Activated CD4-positive, alpha-beta memory T cell treated with anti-CD3 and anti-CD28 coated beads for 36 hours (primary cell): ENCODE measurements around the gene EPHB3. TPM values are rescaled to one million over a fixed set of nuclear protein-coding genes. Genes with fewer than 3 reads are reported as not detected.

Experiments
- CTCF ChIA-PET: fragments of 350-600 bp; sonication (Branson Sonifier 250); formaldehyde crosslinking; loops from one replicate; lab custom pipeline; 2021; ENCODE audit warnings: antibody characterized with exemption, inconsistent platforms; lab: Charles Lee
- POLR2A ChIA-PET: fragments of 350-600 bp; sonication (Branson Sonifier 250); formaldehyde crosslinking; loops from one replicate; lab custom pipeline; 2021; ENCODE audit warnings: antibody characterized with exemption; lab: Charles Lee
- DNase-seq: peaks from one replicate; pipeline ENCODE4 v3.0.0-alpha.2; 2020
- H3K27ac Mint-ChIP-seq: one replicate; pipeline ENCODE4 v1.8.0; 2021; ENCODE audit warnings: mixed read lengths
- H3K27me3 Mint-ChIP-seq: one replicate; pipeline ENCODE4 v1.8.0; 2021; ENCODE audit warnings: mixed read lengths
- H3K36me3 Mint-ChIP-seq: one replicate; pipeline ENCODE4 v1.8.0; 2021; ENCODE audit warnings: mixed read lengths
- H3K4me1 Mint-ChIP-seq: one replicate; pipeline ENCODE4 v1.8.0; 2021; ENCODE audit warnings: low read depth, mixed read lengths
- H3K4me3 Mint-ChIP-seq: one replicate; pipeline ENCODE4 v1.8.0; 2021; ENCODE audit warnings: mild to moderate bottlenecking, mixed read lengths
- H3K9me3 Mint-ChIP-seq: one replicate; pipeline ENCODE4 v1.8.0; 2021; ENCODE audit warnings: mixed read lengths
- intact Hi-C: fragments of 100-400 bp; cut with micrococcal nuclease; formaldehyde crosslinking; loops from one replicate; pipeline ENCODE4 v1.15.1; 2023
- total RNA-seq, 2 experiments: library from RNA; stranded (reverse); gene quantifications; one replicate each; pipeline ENCODE4 v1.2.3, GENCODE V29; 2021

EPHB3 gene
- total RNA-seq, result under 1 TPM in 1 of 2 experiments, not detected in 1; 0.07 TPM

- Mint-ChIP-seq H3K4me3 (peak within 1 kb of the TSS; percentile 49), H3K9me3 (no peaks in the 10 kb centered on the region), H3K27me3 (peaks cover 15% of the 10 kb centered on the region), H3K4me1 (peaks cover 31% of the 10 kb centered on the region), H3K36me3 (no peaks in the 10 kb centered on the region), H3K27ac (peak within 1 kb of the TSS; percentile 0)
- DNase-seq, result peak; percentile 96
- CTCF ChIA-PET, result interaction anchor here (0.5 to 3.2 kb wide), 62 partner anchors 9 to 618 kb away, joined by 3 to 33 read pairs (median 4); partner anchors contain the start of genes MAGEF1 and VPS8
- POLR2A ChIA-PET, result interaction anchor here (0.7 to 1.7 kb wide), 2 partner anchors 75 to 150 kb away, joined by 3 to 4 read pairs; partner anchors contain the start of gene MAGEF1
- intact Hi-C loops, result loop anchor here (1.0 kb wide), 5 partner anchors 151 to 250 kb away; partner anchors contain the start of gene MAGEF1
These were observed at the start of gene EPHB3 for GRCh38 chr3:184561061-184561912. EPHB3 (plus strand) TSS chr3:184561785; CDS start chr3:184562236, 451 bp downstream.

- Mint-ChIP-seq H3K4me3 (no peak overlapping the region), H3K9me3 (no peaks in the 10 kb centered on the region), H3K36me3 (no peaks in the 10 kb centered on the region), H3K4me1 (peaks cover 8% of the 10 kb centered on the region), H3K27ac (no peak overlapping the region), H3K27me3 (peaks cover 43% of the 10 kb centered on the region)
- CTCF ChIA-PET, result interaction anchor here (0.6 to 6.4 kb wide), 15 partner anchors 10 to 617 kb away, joined by 3 to 89 read pairs (median 11); no protein-coding TSS in a partner anchor
- POLR2A ChIA-PET, result no interaction called here
- no peak for DNase-seq
- intact Hi-C loops, result loop anchor here (2.0 to 5.0 kb wide), 3 partner anchors 28 to 95 kb away; no protein-coding TSS in a partner anchor
These were observed 49.0 kb upstream of the EPHB3 start for GRCh38 chr3:184512621-184513020.

- Mint-ChIP-seq H3K9me3 (no peaks in the 10 kb centered on the region), H3K27me3 (peaks cover 46% of the 10 kb centered on the region), H3K4me3 (peak overlapping the region; percentile 39), H3K4me1 (peaks cover 8% of the 10 kb centered on the region), H3K36me3 (no peaks in the 10 kb centered on the region), H3K27ac (no peak overlapping the region)
- POLR2A ChIA-PET, result interaction anchor here (0.7 to 1.1 kb wide), 2 partner anchors 11 to 142 kb away, joined by 3 to 4 read pairs; no protein-coding TSS in a partner anchor
- intact Hi-C loops, result loop anchor here (2.0 to 5.0 kb wide), 3 partner anchors 27 to 96 kb away; no protein-coding TSS in a partner anchor
- DNase-seq, result peak; percentile 88
- CTCF ChIA-PET, result interaction anchor here (0.5 to 6.4 kb wide), 42 partner anchors 8 to 618 kb away, joined by 3 to 89 read pairs (median 4); partner anchors contain the start of genes CLCN2, EPHB3, POLR2H and THPO
These were observed 48.1 kb upstream of the EPHB3 start for GRCh38 chr3:184513276-184514170.

GRCh38 chr3:184514171-184514490 lies 47.5 kb upstream of the EPHB3 start:
- Mint-ChIP-seq H3K9me3 (no peaks in the 10 kb centered on the region), H3K27me3 (peaks cover 50% of the 10 kb centered on the region), H3K36me3 (no peaks in the 10 kb centered on the region), H3K4me3 (no peak overlapping the region), H3K4me1 (peaks cover 8% of the 10 kb centered on the region), H3K27ac (no peak overlapping the region)
- no peak for DNase-seq
- ChIA-PET POLR2A (interaction anchor here (1.1 kb wide), 1 partner anchor 11 kb away, joined by 3 read pairs; no protein-coding TSS in a partner anchor), CTCF (interaction anchor here (0.8 to 6.4 kb wide), 36 partner anchors 8 to 618 kb away, joined by 3 to 89 read pairs (median 5); partner anchors contain the start of genes CLCN2, EPHB3, POLR2H and THPO)
- intact Hi-C loops, result loop anchor here (5.0 kb wide), 1 partner anchor 97 kb away; no protein-coding TSS in a partner anchor

- Mint-ChIP-seq H3K27me3 (peaks cover 24% of the 10 kb centered on the region), H3K4me1 (peaks cover 18% of the 10 kb centered on the region), H3K4me3 (no peak overlapping the region), H3K27ac (no peak overlapping the region), H3K36me3 (no peaks in the 10 kb centered on the region), H3K9me3 (no peaks in the 10 kb centered on the region)
- peak; percentile 59 for DNase-seq
- intact Hi-C loops, result loop anchor here (2.0 kb wide), 1 partner anchor 161 kb away; no protein-coding TSS in a partner anchor
- ChIA-PET POLR2A (no interaction called here), CTCF (no interaction called here)
These were observed 37.6 kb upstream of the EPHB3 start for GRCh38 chr3:184523825-184524615.

GRCh38 chr3:184524981-184525336 lies 36.6 kb upstream of the EPHB3 start:
- peak; percentile 54 for DNase-seq
- peak overlapping the region; percentile 81 for H3K4me3 Mint-ChIP-seq
- POLR2A ChIA-PET, result interaction anchor here (0.9 kb wide), 1 partner anchor 11 kb away, joined by 3 read pairs; no protein-coding TSS in a partner anchor
- peak overlapping the region; percentile 28 for H3K27ac Mint-ChIP-seq
- CTCF ChIA-PET, result interaction anchor here (0.9 to 2.9 kb wide), 6 partner anchors 9 to 202 kb away, joined by 3 to 24 read pairs (median 4); no protein-coding TSS in a partner anchor
- no peaks in the 10 kb centered on the region for H3K9me3 Mint-ChIP-seq
- no peaks in the 10 kb centered on the region for H3K36me3 Mint-ChIP-seq
- H3K4me1 Mint-ChIP-seq, result peaks cover 18% of the 10 kb centered on the region
- intact Hi-C loops, result loop anchor here (2.0 kb wide), 1 partner anchor 162 kb away; no protein-coding TSS in a partner anchor
- H3K27me3 Mint-ChIP-seq, result peaks cover 22% of the 10 kb centered on the region

GRCh38 chr3:184525337-184526087 lies 36.1 kb upstream of the EPHB3 start:
- DNase-seq, result peak; percentile 31
- peak overlapping the region; percentile 28 for H3K27ac Mint-ChIP-seq
- CTCF ChIA-PET, result interaction anchor here (0.9 to 2.9 kb wide), 8 partner anchors 9 to 201 kb away, joined by 3 to 24 read pairs (median 4); partner anchors contain the start of gene EPHB3
- H3K9me3 Mint-ChIP-seq, result no peaks in the 10 kb centered on the region
- peaks cover 23% of the 10 kb centered on the region for H3K27me3 Mint-ChIP-seq
- intact Hi-C loops, result loop anchor here (2.0 kb wide), 1 partner anchor 163 kb away; no protein-coding TSS in a partner anchor
- peaks cover 18% of the 10 kb centered on the region for H3K4me1 Mint-ChIP-seq
- no peaks in the 10 kb centered on the region for H3K36me3 Mint-ChIP-seq
- peak overlapping the region; percentile 81 for H3K4me3 Mint-ChIP-seq
- POLR2A ChIA-PET, result interaction anchor here (0.9 kb wide), 1 partner anchor 12 kb away, joined by 3 read pairs; no protein-coding TSS in a partner anchor

GRCh38 chr3:184526088-184526433 lies 35.5 kb upstream of the EPHB3 start:
- intact Hi-C loops, result no loop called here
- Mint-ChIP-seq H3K27ac (no peak overlapping the region), H3K4me1 (peaks cover 18% of the 10 kb centered on the region), H3K4me3 (peak overlapping the region; percentile 81), H3K9me3 (no peaks in the 10 kb centered on the region), H3K27me3 (peaks cover 23% of the 10 kb centered on the region), H3K36me3 (no peaks in the 10 kb centered on the region)
- POLR2A ChIA-PET, result no interaction called here
- CTCF ChIA-PET, result interaction anchor here (0.9 to 2.9 kb wide), 6 partner anchors 10 to 108 kb away, joined by 3 to 24 read pairs (median 3); partner anchors contain the start of gene EPHB3
- DNase-seq, result no peak

GRCh38 chr3:184531626-184532280 lies 29.8 kb upstream of the EPHB3 start:
- DNase-seq, result no peak
- no peaks in the 10 kb centered on the region for H3K4me1 Mint-ChIP-seq
- intact Hi-C loops, result no loop called here
- H3K27ac Mint-ChIP-seq, result no peak overlapping the region
- no peaks in the 10 kb centered on the region for H3K36me3 Mint-ChIP-seq
- peaks cover 19% of the 10 kb centered on the region for H3K27me3 Mint-ChIP-seq
- CTCF ChIA-PET, result interaction anchor here (1.0 to 4.1 kb wide), 3 partner anchors 7 to 17 kb away, joined by 5 to 26 read pairs (median 10); no protein-coding TSS in a partner anchor
- no peak overlapping the region for H3K4me3 Mint-ChIP-seq
- no peaks in the 10 kb centered on the region for H3K9me3 Mint-ChIP-seq
- POLR2A ChIA-PET, result no interaction called here
